Measurements from ENCODE around the gene KIAA1328. TPM values are rescaled to one million over a fixed set of nuclear protein-coding genes. Genes with fewer than 3 reads are reported as not detected.

The KIAA1328 gene
- polyA plus RNA-seq, 1 donor (not counting 4 experiments of a cell fraction or from before 2014, with no cell fraction given) = 5.5 TPM

GRCh38 chr18:37242826-37243560 lies 414.1 kb downstream of the KIAA1328 start:
- Histone ChIP-seq H3K4me2 (ENCODE audit: control insufficient read depth, extremely low read depth, insufficient read depth, low read depth, low read length) (no peak overlapping the region), H3K27ac (ENCODE audit: control insufficient read depth, insufficient read depth, low read length) (no peak overlapping the region), H3K36me3 (ENCODE audit: control insufficient read depth in 2 of 2, extremely low read depth in 1 of 2, insufficient read depth in 2 of 2, low read length in 2 of 2) (no peaks in the 10 kb centered on the region), H3K9me3 (ENCODE audit: control insufficient read depth, low read depth, low read length) (no peaks in the 10 kb centered on the region), H4K20me1 (ENCODE audit: control insufficient read depth, extremely low read depth, insufficient read depth, low read length) (no peaks in the 10 kb centered on the region), H3K9me1 (ENCODE audit: control insufficient read depth, extremely low read depth, insufficient read depth, low read length) (no peaks in the 10 kb centered on the region), H2AFZ (ENCODE audit: control insufficient read depth, low read length) (no peak overlapping the region), H3K79me2 (ENCODE audit: control insufficient read depth, insufficient read depth, low read length) (no peaks in the 10 kb centered on the region), H3K9ac (ENCODE audit: control insufficient read depth, extremely low read depth, insufficient read depth, low read length) (no peak overlapping the region), H3K4me1 (ENCODE audit: control insufficient read depth, extremely low read depth, insufficient read depth, low read length) (no peaks in the 10 kb centered on the region), H3K27me3 (ENCODE audit: control insufficient read depth, extremely low read depth, insufficient read depth, low read length) (peaks cover 25% of the 10 kb centered on the region), H3K4me3 (ENCODE audit: control insufficient read depth in 2 of 3, extremely low read depth in 1 of 3, insufficient read depth in 2 of 3, low read depth in 1 of 3, low read length in 3 of 3) (no peak overlapping the region)
- TF ChIP-seq CTCF (optimal IDR thresholded peaks at IDR 0.05 in 1 of 3, IDR thresholded peaks at IDR 0.05 in 1 of 3, conservative IDR thresholded peaks at IDR 0.05 in 1 of 3; ENCODE audit: extremely low read depth in 1 of 3, insufficient read depth in 2 of 3, low read length in 3 of 3) (no peak), EZH2 (IDR thresholded peaks at IDR 0.05; ENCODE audit: low read length) (no peak)
- FAIRE-seq (no peak), DNase-seq (ENCODE audit: low read depth, low spot score) (no peak)
- dilution Hi-C loops (cut with MboI; ENCODE audit: extremely low pct_ligation_motif_present, low sequenced_read_pairs) = no loop called here

GRCh38 chr18:37243741-37244140 lies 414.8 kb downstream of the KIAA1328 start:
- H4K20me1 ChIP-seq (ENCODE audit: control insufficient read depth, extremely low read depth, insufficient read depth, low read length) = no peaks in the 10 kb centered on the region
- H3K9me1 ChIP-seq (ENCODE audit: control insufficient read depth, extremely low read depth, insufficient read depth, low read length) = no peaks in the 10 kb centered on the region
- H3K36me3 ChIP-seq (ENCODE audit: control insufficient read depth in 2 of 2, extremely low read depth in 1 of 2, insufficient read depth in 2 of 2, low read length in 2 of 2) = no peaks in the 10 kb centered on the region
- H2AFZ ChIP-seq (ENCODE audit: control insufficient read depth, low read length) = no peak overlapping the region
- H3K79me2 ChIP-seq (ENCODE audit: control insufficient read depth, insufficient read depth, low read length) = no peaks in the 10 kb centered on the region
- TF ChIP-seq CTCF (optimal IDR thresholded peaks at IDR 0.05 in 1 of 3, IDR thresholded peaks at IDR 0.05 in 1 of 3, conservative IDR thresholded peaks at IDR 0.05 in 1 of 3; ENCODE audit: extremely low read depth in 1 of 3, insufficient read depth in 2 of 3, low read length in 3 of 3) (no peak), EZH2 (IDR thresholded peaks at IDR 0.05; ENCODE audit: low read length) (no peak)
- no peak overlapping the region for H3K9ac ChIP-seq (ENCODE audit: control insufficient read depth, extremely low read depth, insufficient read depth, low read length)
- dilution Hi-C loops (cut with MboI; ENCODE audit: extremely low pct_ligation_motif_present, low sequenced_read_pairs) = no loop called here
- no peaks in the 10 kb centered on the region for H3K9me3 ChIP-seq (ENCODE audit: control insufficient read depth, low read depth, low read length)
- FAIRE-seq (no peak), DNase-seq (ENCODE audit: low read depth, low spot score) (no peak)
- H3K4me3 ChIP-seq (ENCODE audit: control insufficient read depth in 2 of 3, extremely low read depth in 1 of 3, insufficient read depth in 2 of 3, low read depth in 1 of 3, low read length in 3 of 3) = no peak overlapping the region
- no peaks in the 10 kb centered on the region for H3K4me1 ChIP-seq (ENCODE audit: control insufficient read depth, extremely low read depth, insufficient read depth, low read length)
- no peak overlapping the region for H3K4me2 ChIP-seq (ENCODE audit: control insufficient read depth, extremely low read depth, insufficient read depth, low read depth, low read length)
- H3K27me3 ChIP-seq (ENCODE audit: control insufficient read depth, extremely low read depth, insufficient read depth, low read length) = peaks cover 25% of the 10 kb centered on the region
- no peak overlapping the region for H3K27ac ChIP-seq (ENCODE audit: control insufficient read depth, insufficient read depth, low read length)
